ENCODE results near the gene MAOB. TPM values are rescaled to one million over a fixed set of nuclear protein-coding genes. Genes with fewer than 3 reads are reported as not detected.

MAOB gene
- total RNA-seq, 6 donors from 2014 or later = 1.0 to 34.1 (median 13.0) TPM

GRCh38 chrX:43899878-43900815 is 17.9 kb upstream of the MAOB start:
- H3K9me3 ChIP-seq = no peaks in the 10 kb centered on the region
- no peaks in the 10 kb centered on the region for H3K36me3 ChIP-seq
- H3K4me3 ChIP-seq = no peak overlapping the region
- TF ChIP-seq POLR2AphosphoS5 (IDR thresholded peaks at IDR 0.05) = no peak
- WGBS, 2 donors = 73 to 91% methylated on average over 4 to 5 of the region's 5 CpGs
- no peak for DNase-seq
- H3K27ac ChIP-seq = no peak overlapping the region
- no peak for ATAC-seq (ENCODE audit: low FRiP score in 2 of 2)
- no peaks in the 10 kb centered on the region for H3K27me3 ChIP-seq
- no peaks in the 10 kb centered on the region for H3K4me1 ChIP-seq

DNA sequence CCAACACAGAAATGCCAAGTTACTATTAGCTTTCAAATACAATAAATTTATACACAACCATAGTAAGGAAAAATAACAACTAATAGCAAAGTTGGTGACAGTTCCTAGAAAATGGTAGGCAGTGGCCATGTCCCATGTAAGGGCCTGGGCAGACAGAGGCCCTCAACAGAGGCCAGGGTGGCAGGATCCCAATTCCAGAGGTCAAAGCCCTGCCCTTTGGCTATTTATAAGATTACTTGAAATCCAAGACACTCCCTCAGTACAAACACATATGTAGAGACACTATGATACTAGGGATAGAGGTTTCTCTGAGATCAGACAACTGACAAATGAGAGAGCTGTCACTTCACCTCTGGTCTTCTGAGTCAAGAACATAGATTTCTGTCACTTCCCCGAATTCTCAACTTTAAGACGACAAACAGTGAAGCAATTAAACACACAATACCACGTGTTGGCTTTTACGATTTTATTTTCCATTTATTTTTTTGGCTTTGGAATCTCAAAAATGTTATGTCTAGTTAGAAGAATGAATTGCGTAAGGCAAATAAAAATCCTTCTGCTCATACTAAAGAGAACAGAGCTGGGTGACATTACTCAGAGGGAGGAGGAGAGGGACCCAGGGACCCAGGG is 16.3 kb upstream of the MAOB start:
- Histone ChIP-seq H3K4me3 (no peak overlapping the region), H3K36me3 (no peaks in the 10 kb centered on the region), H3K9me3 (no peaks in the 10 kb centered on the region), H3K27me3 (no peaks in the 10 kb centered on the region), H3K4me1 (no peaks in the 10 kb centered on the region), H3K27ac (no peak overlapping the region)
- no peak for DNase-seq
- no peak for ATAC-seq (ENCODE audit: low FRiP score in 2 of 2)
- TF ChIP-seq, protein P1, sequence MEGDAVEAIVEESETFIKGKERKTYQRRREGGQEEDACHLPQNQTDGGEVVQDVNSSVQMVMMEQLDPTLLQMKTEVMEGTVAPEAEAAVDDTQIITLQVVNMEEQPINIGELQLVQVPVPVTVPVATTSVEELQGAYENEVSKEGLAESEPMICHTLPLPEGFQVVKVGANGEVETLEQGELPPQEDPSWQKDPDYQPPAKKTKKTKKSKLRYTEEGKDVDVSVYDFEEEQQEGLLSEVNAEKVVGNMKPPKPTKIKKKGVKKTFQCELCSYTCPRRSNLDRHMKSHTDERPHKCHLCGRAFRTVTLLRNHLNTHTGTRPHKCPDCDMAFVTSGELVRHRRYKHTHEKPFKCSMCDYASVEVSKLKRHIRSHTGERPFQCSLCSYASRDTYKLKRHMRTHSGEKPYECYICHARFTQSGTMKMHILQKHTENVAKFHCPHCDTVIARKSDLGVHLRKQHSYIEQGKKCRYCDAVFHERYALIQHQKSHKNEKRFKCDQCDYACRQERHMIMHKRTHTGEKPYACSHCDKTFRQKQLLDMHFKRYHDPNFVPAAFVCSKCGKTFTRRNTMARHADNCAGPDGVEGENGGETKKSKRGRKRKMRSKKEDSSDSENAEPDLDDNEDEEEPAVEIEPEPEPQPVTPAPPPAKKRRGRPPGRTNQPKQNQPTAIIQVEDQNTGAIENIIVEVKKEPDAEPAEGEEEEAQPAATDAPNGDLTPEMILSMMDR (IDR thresholded peaks at IDR 0.05) = no peak
- TF ChIP-seq EP300 (IDR thresholded peaks at IDR 0.05) (no peak), POLR2A (IDR thresholded peaks at IDR 0.05) (no peak), POLR2AphosphoS5 (IDR thresholded peaks at IDR 0.05) (no peak)
- 56 to 69% methylated on average over 5 of the region's 5 CpGs for WGBS, 2 donors

GRCh38 chrX:43897290-43897689 is 15.0 kb upstream of the MAOB start:
- no peaks in the 10 kb centered on the region for H3K27me3 ChIP-seq
- no peaks in the 10 kb centered on the region for H3K9me3 ChIP-seq
- no peak for DNase-seq
- 62 to 85% methylated on average over 4 of the region's 4 CpGs for WGBS, 2 donors
- H3K27ac ChIP-seq = no peak overlapping the region
- no peaks in the 10 kb centered on the region for H3K4me1 ChIP-seq
- no peak for ATAC-seq (ENCODE audit: low FRiP score in 2 of 2)
- no peak overlapping the region for H3K4me3 ChIP-seq
- no peaks in the 10 kb centered on the region for H3K36me3 ChIP-seq
- no peak for TF ChIP-seq POLR2AphosphoS5 (IDR thresholded peaks at IDR 0.05)
- TF ChIP-seq EP300 (IDR thresholded peaks at IDR 0.05) = no peak
- TF ChIP-seq POLR2A (IDR thresholded peaks at IDR 0.05) = no peak
- TF ChIP-seq, protein P1 (IDR thresholded peaks at IDR 0.05) = no peak

- H3K27me3 ChIP-seq = no peaks in the 10 kb centered on the region
- 17 to 27% methylated on average over 1 of the region's 1 CpG for WGBS, 2 donors
- H3K36me3 ChIP-seq = no peaks in the 10 kb centered on the region
- H3K4me3 ChIP-seq = no peak overlapping the region
- no peaks in the 10 kb centered on the region for H3K4me1 ChIP-seq
- no peak overlapping the region for H3K27ac ChIP-seq
- ATAC-seq (ENCODE audit: low FRiP score in 2 of 2) (no peak), DNase-seq (no peak)
- peaks cover 0 to 8% (median 0%) of the 10 kb centered on the region in 4 donors for H3K9me3 ChIP-seq
- TF ChIP-seq, protein P1 (IDR thresholded peaks at IDR 0.05) = no peak
Observed at GRCh38 chrX:43892336-43892870, 10.2 kb upstream of the MAOB start.

- no peak for DNase-seq
- TF ChIP-seq EP300 (IDR thresholded peaks at IDR 0.05) (no peak), POLR2AphosphoS5 (IDR thresholded peaks at IDR 0.05) (no peak), POLR2A (IDR thresholded peaks at IDR 0.05) (no peak)
- TF ChIP-seq, protein P1 (IDR thresholded peaks at IDR 0.05) = no peak
- Histone ChIP-seq H3K27me3 (no peaks in the 10 kb centered on the region), H3K9me3 (peaks cover 0 to 8% (median 0%) of the 10 kb centered on the region in 4 donors), H3K4me3 (no peak overlapping the region), H3K27ac (no peak overlapping the region), H3K36me3 (no peaks in the 10 kb centered on the region), H3K4me1 (no peaks in the 10 kb centered on the region)
- ATAC-seq (ENCODE audit: low FRiP score in 2 of 2) = no peak
- 74 to 92% methylated on average over 5 of the region's 5 CpGs for WGBS, 2 donors
Observed at GRCh38 chrX:43885617-43886016, 3.4 kb upstream of the MAOB start.

Measured in upper lobe of left lung (tissue), 6 donors.